GM12873 (cell line): ENCODE results near the gene MBP.

Source experiments
- CTCF ChIP-seq: IDR thresholded peaks from 2 replicates; pipeline ENCODE4 v1.5.1; 2012; ENCODE audit warnings: low read depth, mild to moderate bottlenecking, moderate library complexity, low read length, control low read depth; ENCODE audit not compliant: insufficient read depth; ENCODE audit errors: missing control alignments

Gene MBP

GRCh38 chr18:77111449-77111848, 21.1 kb downstream of the MBP start:
- no peak for TF ChIP-seq CTCF

GRCh38 chr18:77110936-77111335, 21.6 kb downstream of the MBP start:
- no peak for TF ChIP-seq CTCF

GRCh38 chr18:77110400-77110799, 22.2 kb downstream of the MBP start:
- no peak for TF ChIP-seq CTCF

GRCh38 chr18:77109648-77110019, 22.9 kb downstream of the MBP start:
- TF ChIP-seq CTCF, result no peak

- no peak for TF ChIP-seq CTCF
Measured at GRCh38 chr18:77108821-77109647, 23.5 kb downstream of the MBP start.

- TF ChIP-seq CTCF, result no peak
Measured at GRCh38 chr18:77108001-77108692, 24.4 kb downstream of the MBP start.

GRCh38 chr18:77107292-77107691, 25.3 kb downstream of the MBP start:
- TF ChIP-seq CTCF, result no peak
